GM12878 (cell line): ENCODE results near the gene MPHOSPH9. TPM values are rescaled to one million over a fixed set of nuclear protein-coding genes. Genes with fewer than 3 reads are reported as not detected.
A peak's percentile ranks its signal among the peaks of the same experiment; 100 is the strongest.

ENCODE experiments used
- ATF7 ChIP-seq: fragments of 450-650 bp; IDR thresholded peaks from 2 replicates; pipeline ENCODE4 v1.6.1; 2016; ENCODE audit warnings: low read depth, mild to moderate bottlenecking
- CBX5 ChIP-seq: sonication (generic); IDR thresholded peaks from 2 replicates; pipeline ENCODE4 v1.6.1; 2016; ENCODE audit warnings: low read depth, moderate library complexity, mild to moderate bottlenecking, inconsistent platforms
- FOXK2 ChIP-seq: fragments of 450-650 bp; IDR thresholded peaks from 2 replicates; pipeline ENCODE4 v1.6.1; 2017; ENCODE audit warnings: mild to moderate bottlenecking, moderate library complexity
- IKZF1 ChIP-seq: fragments of 450-650 bp; conservative IDR thresholded peaks from 2 replicates; pipeline ENCODE4 v1.6.1; 2017; ENCODE audit warnings: antibody characterized with exemption, mild to moderate bottlenecking
- JUNB ChIP-seq: IDR thresholded peaks from 2 replicates; pipeline ENCODE4 v1.6.1; 2016; ENCODE audit warnings: antibody characterized with exemption, mild to moderate bottlenecking
- MYC ChIP-seq: IDR thresholded peaks from 2 replicates; pipeline ENCODE4 v1.6.1; 2011; ENCODE audit warnings: mild to moderate bottlenecking, low read length, moderate library complexity, inconsistent platforms; ENCODE audit not compliant: insufficient read depth, insufficient replicate concordance, insufficient read length, severe bottlenecking
- NFYA ChIP-seq: IDR thresholded peaks from 2 replicates; pipeline ENCODE4 v1.6.1; 2011; ENCODE audit warnings: low read depth, mild to moderate bottlenecking, low read length, improper control_type of control experiment, borderline replicate concordance
- RBBP5 ChIP-seq: fragments of 200-600 bp; sonication (generic); conservative IDR thresholded peaks from 2 replicates; pipeline ENCODE4 v1.6.1; 2016
- RCOR1 ChIP-seq: conservative IDR thresholded peaks from 2 replicates; pipeline ENCODE4 v1.6.1; 2012; ENCODE audit warnings: low read depth, low read length, improper control_type of control experiment
- SIN3A ChIP-seq: IDR thresholded peaks from 2 replicates; pipeline ENCODE4 v1.6.1; 2012; ENCODE audit warnings: low read depth, low read length, improper control_type of control experiment
- SIX5 ChIP-seq: IDR thresholded peaks from 2 replicates; pipeline ENCODE4 v1.6.1; 2011; ENCODE audit warnings: mild to moderate bottlenecking, low read depth, low read length, moderate library complexity; ENCODE audit not compliant: severe bottlenecking
- SP1 ChIP-seq: IDR thresholded peaks from one replicate; pipeline ENCODE4 v1.6.1; 2011; ENCODE audit warnings: low read depth, low read length
- STAT3 ChIP-seq: IDR thresholded peaks from 2 replicates; pipeline ENCODE4 v1.6.1; 2011; ENCODE audit warnings: low read depth, low read length, improper control_type of control experiment
- TBL1XR1 ChIP-seq: IDR thresholded peaks from 2 replicates; pipeline ENCODE4 v1.6.1; 2012; ENCODE audit warnings: low read depth, low read length, improper control_type of control experiment
- ZNF274 ChIP-seq: IDR thresholded peaks from one replicate; pipeline ENCODE4 v1.8.0; 2011; ENCODE audit not compliant: insufficient read length, insufficient read depth
- polyA plus RNA-seq, 11 experiments: library from polyadenylated mRNA; depleted of rRNA in 4 of 11; unstranded in 6 of 11; stranded (reverse) in 5 of 11; fragments of >200 nt; fragmentation: Nextera tagmentation in 4 of 11; fragmentation: Illumina TruSeq in 1 of 11; extraction: Ambion mirVana in 4 of 11; extraction: Trizol in 1 of 11; gene quantifications; 1 replicate in 1 of 11; 2 replicates in 10 of 11; pipeline versions ENCODE4 v1.2.1 to v1.2.3, GENCODE V29; 2011 to 2016; ENCODE audit warnings: inconsistent platforms in 2 of 11, missing spikeins in 2 of 11, low read depth in 1 of 11
- total RNA-seq, 4 experiments: library from RNA; depleted of rRNA in 3 of 4; stranded (reverse); fragments of >200 nt in 3 of 4; fragmentation: Illumina TruSeq in 1 of 4; extraction: Trizol in 1 of 4; gene quantifications; 2 replicates each; pipeline versions ENCODE4 v1.2.1 to v1.2.3, GENCODE V29; 2013 to 2021
- TF ChIP-seq, protein P1 (sequence below): fragments of 450-650 bp; IDR thresholded peaks from 2 replicates; pipeline ENCODE4 v1.6.1; 2017; ENCODE audit warnings: mild to moderate bottlenecking, low read depth, inconsistent platforms; ENCODE audit not compliant: poor library complexity, severe bottlenecking
- TF ChIP-seq, protein P2 (sequence below): IDR thresholded peaks from 2 replicates; pipeline ENCODE4 v1.6.1; 2012; ENCODE audit warnings: improper control_type of control experiment, low read depth, low read length; ENCODE audit not compliant: insufficient replicate concordance
- TF ChIP-seq, protein P3 (sequence below): fragments of 450-650 bp; IDR thresholded peaks from 2 replicates; pipeline ENCODE4 v1.6.1; 2017; ENCODE audit warnings: mild to moderate bottlenecking, moderate library complexity

MPHOSPH9 gene
- total and polyA plus RNA-seq, 10 of the 15 experiments (the other 5 are each of a cell fraction or from before 2014, with no cell fraction given), result 11.5 to 72.2 (median 45.7) TPM

DNA sequence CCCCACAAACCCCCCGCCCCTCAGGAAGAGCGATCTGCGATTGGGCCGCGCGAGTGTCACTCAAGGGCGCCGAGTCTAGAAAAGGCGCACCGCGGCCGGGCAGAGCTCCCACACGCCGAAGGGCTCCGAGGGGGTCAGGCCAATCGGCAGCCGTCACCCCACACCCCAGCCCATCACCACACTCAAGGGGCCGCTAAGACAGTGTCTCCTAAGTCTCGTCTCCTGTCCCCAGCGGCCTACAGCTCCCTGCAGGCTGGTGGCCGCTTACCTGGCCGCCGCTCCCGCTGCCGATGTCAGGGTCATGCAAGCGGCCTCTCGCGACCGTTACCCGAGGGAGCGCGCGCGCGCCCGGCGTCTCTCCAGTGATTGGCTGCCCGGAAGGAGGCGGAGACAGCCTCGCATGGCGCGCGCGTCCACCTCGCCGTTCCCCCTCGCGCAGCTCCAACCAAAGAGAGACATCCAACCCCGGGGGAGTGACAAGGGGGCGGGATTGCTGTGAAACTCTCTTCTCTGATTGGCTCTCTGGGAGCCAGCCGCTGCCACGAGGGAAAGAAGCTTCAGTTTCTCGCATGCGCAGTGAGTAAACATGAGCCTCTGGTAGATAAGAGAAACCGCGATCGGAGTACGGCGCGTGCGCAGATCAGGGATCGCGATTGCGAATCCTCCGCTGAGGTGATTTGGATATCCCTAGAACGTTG, at the start of gene MPHOSPH9, which contains the start of gene MTRFR (continued):
- TF ChIP-seq, protein P1, sequence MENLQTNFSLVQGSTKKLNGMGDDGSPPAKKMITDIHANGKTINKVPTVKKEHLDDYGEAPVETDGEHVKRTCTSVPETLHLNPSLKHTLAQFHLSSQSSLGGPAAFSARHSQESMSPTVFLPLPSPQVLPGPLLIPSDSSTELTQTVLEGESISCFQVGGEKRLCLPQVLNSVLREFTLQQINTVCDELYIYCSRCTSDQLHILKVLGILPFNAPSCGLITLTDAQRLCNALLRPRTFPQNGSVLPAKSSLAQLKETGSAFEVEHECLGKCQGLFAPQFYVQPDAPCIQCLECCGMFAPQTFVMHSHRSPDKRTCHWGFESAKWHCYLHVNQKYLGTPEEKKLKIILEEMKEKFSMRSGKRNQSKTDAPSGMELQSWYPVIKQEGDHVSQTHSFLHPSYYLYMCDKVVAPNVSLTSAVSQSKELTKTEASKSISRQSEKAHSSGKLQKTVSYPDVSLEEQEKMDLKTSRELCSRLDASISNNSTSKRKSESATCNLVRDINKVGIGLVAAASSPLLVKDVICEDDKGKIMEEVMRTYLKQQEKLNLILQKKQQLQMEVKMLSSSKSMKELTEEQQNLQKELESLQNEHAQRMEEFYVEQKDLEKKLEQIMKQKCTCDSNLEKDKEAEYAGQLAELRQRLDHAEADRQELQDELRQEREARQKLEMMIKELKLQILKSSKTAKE, result no peak
- TF ChIP-seq, protein P2, sequence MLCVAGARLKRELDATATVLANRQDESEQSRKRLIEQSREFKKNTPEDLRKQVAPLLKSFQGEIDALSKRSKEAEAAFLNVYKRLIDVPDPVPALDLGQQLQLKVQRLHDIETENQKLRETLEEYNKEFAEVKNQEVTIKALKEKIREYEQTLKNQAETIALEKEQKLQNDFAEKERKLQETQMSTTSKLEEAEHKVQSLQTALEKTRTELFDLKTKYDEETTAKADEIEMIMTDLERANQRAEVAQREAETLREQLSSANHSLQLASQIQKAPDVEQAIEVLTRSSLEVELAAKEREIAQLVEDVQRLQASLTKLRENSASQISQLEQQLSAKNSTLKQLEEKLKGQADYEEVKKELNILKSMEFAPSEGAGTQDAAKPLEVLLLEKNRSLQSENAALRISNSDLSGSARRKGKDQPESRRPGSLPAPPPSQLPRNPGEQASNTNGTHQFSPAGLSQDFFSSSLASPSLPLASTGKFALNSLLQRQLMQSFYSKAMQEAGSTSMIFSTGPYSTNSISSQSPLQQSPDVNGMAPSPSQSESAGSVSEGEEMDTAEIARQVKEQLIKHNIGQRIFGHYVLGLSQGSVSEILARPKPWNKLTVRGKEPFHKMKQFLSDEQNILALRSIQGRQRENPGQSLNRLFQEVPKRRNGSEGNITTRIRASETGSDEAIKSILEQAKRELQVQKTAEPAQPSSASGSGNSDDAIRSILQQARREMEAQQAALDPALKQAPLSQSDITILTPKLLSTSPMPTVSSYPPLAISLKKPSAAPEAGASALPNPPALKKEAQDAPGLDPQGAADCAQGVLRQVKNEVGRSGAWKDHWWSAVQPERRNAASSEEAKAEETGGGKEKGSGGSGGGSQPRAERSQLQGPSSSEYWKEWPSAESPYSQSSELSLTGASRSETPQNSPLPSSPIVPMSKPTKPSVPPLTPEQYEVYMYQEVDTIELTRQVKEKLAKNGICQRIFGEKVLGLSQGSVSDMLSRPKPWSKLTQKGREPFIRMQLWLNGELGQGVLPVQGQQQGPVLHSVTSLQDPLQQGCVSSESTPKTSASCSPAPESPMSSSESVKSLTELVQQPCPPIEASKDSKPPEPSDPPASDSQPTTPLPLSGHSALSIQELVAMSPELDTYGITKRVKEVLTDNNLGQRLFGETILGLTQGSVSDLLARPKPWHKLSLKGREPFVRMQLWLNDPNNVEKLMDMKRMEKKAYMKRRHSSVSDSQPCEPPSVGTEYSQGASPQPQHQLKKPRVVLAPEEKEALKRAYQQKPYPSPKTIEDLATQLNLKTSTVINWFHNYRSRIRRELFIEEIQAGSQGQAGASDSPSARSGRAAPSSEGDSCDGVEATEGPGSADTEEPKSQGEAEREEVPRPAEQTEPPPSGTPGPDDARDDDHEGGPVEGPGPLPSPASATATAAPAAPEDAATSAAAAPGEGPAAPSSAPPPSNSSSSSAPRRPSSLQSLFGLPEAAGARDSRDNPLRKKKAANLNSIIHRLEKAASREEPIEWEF, result peak; percentile 41
- TF ChIP-seq IKZF1, result peak; percentile 72
- TF ChIP-seq FOXK2, result no peak
- TF ChIP-seq SP1, result peak; percentile 86
- TF ChIP-seq STAT3, result no peak
- TF ChIP-seq NFYA, result no peak
- no peak for TF ChIP-seq JUNB
- TF ChIP-seq, protein P3, sequence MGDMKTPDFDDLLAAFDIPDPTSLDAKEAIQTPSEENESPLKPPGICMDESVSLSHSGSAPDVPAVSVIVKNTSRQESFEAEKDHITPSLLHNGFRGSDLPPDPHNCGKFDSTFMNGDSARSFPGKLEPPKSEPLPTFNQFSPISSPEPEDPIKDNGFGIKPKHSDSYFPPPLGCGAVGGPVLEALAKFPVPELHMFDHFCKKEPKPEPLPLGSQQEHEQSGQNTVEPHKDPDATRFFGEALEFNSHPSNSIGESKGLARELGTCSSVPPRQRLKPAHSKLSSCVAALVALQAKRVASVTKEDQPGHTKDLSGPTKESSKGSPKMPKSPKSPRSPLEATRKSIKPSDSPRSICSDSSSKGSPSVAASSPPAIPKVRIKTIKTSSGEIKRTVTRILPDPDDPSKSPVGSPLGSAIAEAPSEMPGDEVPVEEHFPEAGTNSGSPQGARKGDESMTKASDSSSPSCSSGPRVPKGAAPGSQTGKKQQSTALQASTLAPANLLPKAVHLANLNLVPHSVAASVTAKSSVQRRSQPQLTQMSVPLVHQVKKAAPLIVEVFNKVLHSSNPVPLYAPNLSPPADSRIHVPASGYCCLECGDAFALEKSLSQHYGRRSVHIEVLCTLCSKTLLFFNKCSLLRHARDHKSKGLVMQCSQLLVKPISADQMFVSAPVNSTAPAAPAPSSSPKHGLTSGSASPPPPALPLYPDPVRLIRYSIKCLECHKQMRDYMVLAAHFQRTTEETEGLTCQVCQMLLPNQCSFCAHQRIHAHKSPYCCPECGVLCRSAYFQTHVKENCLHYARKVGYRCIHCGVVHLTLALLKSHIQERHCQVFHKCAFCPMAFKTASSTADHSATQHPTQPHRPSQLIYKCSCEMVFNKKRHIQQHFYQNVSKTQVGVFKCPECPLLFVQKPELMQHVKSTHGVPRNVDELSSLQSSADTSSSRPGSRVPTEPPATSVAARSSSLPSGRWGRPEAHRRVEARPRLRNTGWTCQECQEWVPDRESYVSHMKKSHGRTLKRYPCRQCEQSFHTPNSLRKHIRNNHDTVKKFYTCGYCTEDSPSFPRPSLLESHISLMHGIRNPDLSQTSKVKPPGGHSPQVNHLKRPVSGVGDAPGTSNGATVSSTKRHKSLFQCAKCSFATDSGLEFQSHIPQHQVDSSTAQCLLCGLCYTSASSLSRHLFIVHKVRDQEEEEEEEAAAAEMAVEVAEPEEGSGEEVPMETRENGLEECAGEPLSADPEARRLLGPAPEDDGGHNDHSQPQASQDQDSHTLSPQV, result no peak
- TF ChIP-seq SIX5, result no peak
- TF ChIP-seq TBL1XR1, result peak; percentile 69; the same call in 1 of the 2 replicates
- TF ChIP-seq SIN3A, result peak; percentile 68
- TF ChIP-seq CBX5, result no peak
- 0 out of 2 replicates have a peak, but pooled peaks have one; percentile 9 for TF ChIP-seq ATF7
- no peak for TF ChIP-seq RBBP5
- TF ChIP-seq MYC, result peak; percentile 64
- no peak for TF ChIP-seq ZNF274
- 0 out of 2 replicates have a peak, but pooled peaks have one; percentile 49 for TF ChIP-seq RCOR1
